ENCODE results near the gene FRAS1.

- TF ChIP-seq CTCF (IDR thresholded peaks at IDR 0.05) (no peak), POLR2A (IDR thresholded peaks at IDR 0.05) (no peak)
Measured at GRCh38 chr4:78078101-78078500, 21.0 kb downstream of the FRAS1 start.
